Lower lobe of right lung (tissue), 2 donors: ENCODE data around the gene WNT4. TPM values are rescaled to one million over a fixed set of nuclear protein-coding genes. Genes with fewer than 3 reads are reported as not detected.

ENCODE experiments used
- ATAC-seq, 2 donors: fragments of 200-7000 bp; cut with Tn5 transposase; one replicate each; pipeline ENCODE4 v1.9.1; 2020 to 2022; ENCODE audit warnings: mild to moderate bottlenecking in 2 of 2, moderate library complexity in 2 of 2
- DNase-seq: peaks from one replicate; pipeline ENCODE4 v3.0.0-alpha.2; 2020
- H3K27ac ChIP-seq: fragments of 200-600 bp; one replicate; pipeline ENCODE4 v1.8.0; 2022
- H3K27me3 ChIP-seq: fragments of 200-600 bp; one replicate; pipeline ENCODE4 v1.8.0; 2022; ENCODE audit warnings: low read depth
- H3K36me3 ChIP-seq: fragments of 200-600 bp; one replicate; pipeline ENCODE4 v1.8.0; 2022; ENCODE audit warnings: mild to moderate bottlenecking
- H3K4me1 ChIP-seq: fragments of 200-600 bp; one replicate; pipeline ENCODE4 v1.8.0; 2022
- H3K4me3 ChIP-seq: fragments of 200-600 bp; one replicate; pipeline ENCODE4 v1.8.0; 2022; ENCODE audit warnings: mild to moderate bottlenecking
- H3K9me3 ChIP-seq: fragments of 200-600 bp; one replicate; pipeline ENCODE4 v1.8.0; 2022
- intact Hi-C: fragments of 100-400 bp; cut with DNase I; formaldehyde crosslinking; loops from one replicate; pipeline ENCODE4 v1.11.0; 2022
- total RNA-seq: library from RNA; stranded (reverse); fragmentation: NEBNext Ultra II Directional; extraction: Animal tissue kit (Norgen Biotek cat#: 25700); gene quantifications from one replicate; pipeline ENCODE4 v1.2.1, GENCODE V29; 2021
- TF ChIP-seq, protein P1 (sequence below): fragments of 200-600 bp; IDR thresholded peaks from one replicate; pipeline ENCODE4 v1.8.0; 2022; ENCODE audit warnings: antibody characterized with exemption, mild to moderate bottlenecking
- donor health status: DM: no; HTN: yes; CAD: no; lungs with severe emphysema.

The WNT4 gene
- total RNA-seq, 1 donor from 2014 or later, result 3.8 TPM

- H3K27me3 ChIP-seq, result peaks cover under 1% of the 10 kb centered on the region
- H3K4me3 ChIP-seq, result no peak overlapping the region
- no peaks in the 10 kb centered on the region for H3K4me1 ChIP-seq
- ATAC-seq (no peak), DNase-seq (no peak)
- intact Hi-C loops, result no loop called here
- H3K36me3 ChIP-seq, result no peaks in the 10 kb centered on the region
- TF ChIP-seq, protein P1, sequence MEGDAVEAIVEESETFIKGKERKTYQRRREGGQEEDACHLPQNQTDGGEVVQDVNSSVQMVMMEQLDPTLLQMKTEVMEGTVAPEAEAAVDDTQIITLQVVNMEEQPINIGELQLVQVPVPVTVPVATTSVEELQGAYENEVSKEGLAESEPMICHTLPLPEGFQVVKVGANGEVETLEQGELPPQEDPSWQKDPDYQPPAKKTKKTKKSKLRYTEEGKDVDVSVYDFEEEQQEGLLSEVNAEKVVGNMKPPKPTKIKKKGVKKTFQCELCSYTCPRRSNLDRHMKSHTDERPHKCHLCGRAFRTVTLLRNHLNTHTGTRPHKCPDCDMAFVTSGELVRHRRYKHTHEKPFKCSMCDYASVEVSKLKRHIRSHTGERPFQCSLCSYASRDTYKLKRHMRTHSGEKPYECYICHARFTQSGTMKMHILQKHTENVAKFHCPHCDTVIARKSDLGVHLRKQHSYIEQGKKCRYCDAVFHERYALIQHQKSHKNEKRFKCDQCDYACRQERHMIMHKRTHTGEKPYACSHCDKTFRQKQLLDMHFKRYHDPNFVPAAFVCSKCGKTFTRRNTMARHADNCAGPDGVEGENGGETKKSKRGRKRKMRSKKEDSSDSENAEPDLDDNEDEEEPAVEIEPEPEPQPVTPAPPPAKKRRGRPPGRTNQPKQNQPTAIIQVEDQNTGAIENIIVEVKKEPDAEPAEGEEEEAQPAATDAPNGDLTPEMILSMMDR, result no peak
- no peaks in the 10 kb centered on the region for H3K9me3 ChIP-seq
- H3K27ac ChIP-seq, result no peak overlapping the region
Observed at GRCh38 chr1:22179197-22179803, 36.4 kb upstream of the WNT4 start.

- intact Hi-C loops, result no loop called here
Observed at GRCh38 chr1:22177354-22178003, 34.6 kb upstream of the WNT4 start.

DNA sequence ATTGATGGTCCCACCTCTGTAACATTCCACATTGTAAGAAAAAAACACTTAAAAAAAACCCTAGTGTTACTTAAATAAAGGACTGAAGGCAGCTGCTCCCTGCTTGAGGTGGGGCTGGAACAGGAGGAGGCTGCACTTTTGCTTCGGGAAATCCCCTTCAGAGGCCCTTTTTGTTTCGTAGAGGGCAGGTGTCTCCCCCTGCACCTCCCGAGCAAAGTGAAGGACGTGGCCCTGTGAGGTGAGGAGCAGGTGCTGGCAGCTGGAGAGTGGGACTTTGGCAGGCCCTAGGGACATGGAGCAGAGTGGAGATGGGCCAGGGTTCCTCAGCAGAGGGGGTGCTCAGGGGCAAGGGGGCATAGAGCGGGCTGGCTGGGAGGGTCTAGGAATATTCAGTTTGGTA is 33.4 kb upstream of the WNT4 start:
- Histone ChIP-seq H3K27me3 (no peaks in the 10 kb centered on the region), H3K9me3 (no peaks in the 10 kb centered on the region), H3K4me3 (no peak overlapping the region), H3K27ac (no peak overlapping the region), H3K4me1 (no peaks in the 10 kb centered on the region), H3K36me3 (no peaks in the 10 kb centered on the region)
- no peak for DNase-seq
- ATAC-seq, result peak in 1 of 2 donors; percentile 26
- TF ChIP-seq, protein P1, result no peak
- intact Hi-C loops, result no loop called here

More at GRCh38 chr1:22177354-22178003, 34.6 kb upstream of the WNT4 start:
- Histone ChIP-seq H3K27ac (no peak overlapping the region), H3K4me1 (no peaks in the 10 kb centered on the region), H3K9me3 (no peaks in the 10 kb centered on the region), H3K4me3 (no peak overlapping the region), H3K36me3 (no peaks in the 10 kb centered on the region), H3K27me3 (no peaks in the 10 kb centered on the region)
- TF ChIP-seq, protein P1, result no peak
- DNase-seq, result no peak
- ATAC-seq, result no peak

DNA sequence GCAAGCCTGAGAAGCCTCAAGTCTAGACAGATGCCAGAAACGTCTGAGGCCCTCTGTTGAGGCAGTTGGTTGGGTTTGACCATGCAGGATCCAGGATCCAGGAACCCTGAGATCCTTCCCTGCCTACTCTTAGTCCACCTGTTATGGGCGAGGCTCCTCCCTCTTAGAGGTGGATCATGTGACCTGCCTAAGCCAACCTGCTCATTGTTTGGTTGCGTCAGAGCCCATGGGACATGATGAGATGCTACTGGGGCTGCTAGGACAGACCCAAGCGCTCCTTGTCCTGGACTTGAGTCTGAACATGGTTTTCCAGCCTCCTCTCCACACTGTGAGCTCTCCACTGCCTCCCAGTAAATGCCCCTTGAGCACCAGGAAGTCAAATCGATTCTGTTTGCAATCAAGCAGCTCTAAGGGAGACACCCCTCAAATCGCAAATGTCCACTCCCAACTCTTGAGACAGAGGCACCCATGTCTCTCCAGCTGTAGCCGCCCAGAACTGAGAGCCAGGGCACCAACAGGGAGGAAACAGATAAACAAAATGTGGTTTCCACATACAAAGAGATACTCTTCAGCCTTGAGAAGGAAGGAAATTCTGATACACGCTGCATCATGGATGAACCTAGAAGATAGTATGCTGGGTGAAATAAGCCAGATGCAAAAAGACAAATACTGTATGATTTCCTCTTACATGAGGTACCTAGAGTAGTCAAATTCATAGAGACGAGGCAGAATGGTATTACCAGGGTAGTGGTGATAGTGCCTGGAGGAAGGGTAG is 31.7 kb upstream of the WNT4 start:
- intact Hi-C loops, result no loop called here
- no peaks in the 10 kb centered on the region for H3K27me3 ChIP-seq
- H3K36me3 ChIP-seq, result no peaks in the 10 kb centered on the region
- H3K4me3 ChIP-seq, result no peak overlapping the region
- DNase-seq, result no peak
- no peak overlapping the region for H3K27ac ChIP-seq
- no peaks in the 10 kb centered on the region for H3K4me1 ChIP-seq
- TF ChIP-seq, protein P1, result no peak
- ATAC-seq, result no peak
- H3K9me3 ChIP-seq, result no peaks in the 10 kb centered on the region

DNA sequence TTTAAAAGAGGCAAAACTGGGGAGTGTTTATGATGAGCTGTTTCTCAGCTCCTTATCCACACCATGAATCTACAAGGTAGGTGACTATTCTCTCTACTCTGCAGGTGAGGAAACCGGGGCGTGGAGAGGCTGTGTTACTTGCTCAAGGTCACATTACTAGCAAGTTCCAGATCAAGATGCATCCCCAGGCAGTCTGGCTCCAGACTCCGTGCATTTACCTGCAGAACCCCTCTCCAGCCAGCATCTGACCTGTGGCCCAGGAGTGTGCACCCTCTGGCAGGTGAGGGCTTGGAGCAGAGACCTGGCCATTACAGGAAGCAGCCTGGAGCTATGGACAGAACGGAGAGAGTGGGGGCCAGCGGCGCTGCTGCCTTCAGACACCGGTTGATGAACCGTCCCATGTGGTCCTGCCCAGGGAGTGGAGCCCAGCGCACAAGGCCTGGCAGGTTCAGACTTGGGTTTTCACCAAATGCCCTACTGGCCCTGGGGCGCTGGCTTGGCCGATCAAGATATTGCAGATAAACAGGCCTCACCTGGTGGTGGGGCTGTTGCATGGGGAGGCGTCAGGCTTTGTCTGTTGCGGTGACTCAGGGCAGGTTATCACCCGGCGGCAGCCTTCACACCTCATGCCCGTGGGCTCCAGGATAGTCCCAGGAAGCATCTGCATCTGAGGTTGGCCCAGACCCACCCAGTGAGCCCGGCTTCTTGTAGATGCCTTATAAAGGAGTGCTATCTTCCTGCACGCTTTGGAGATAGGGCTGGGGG is 29.2 kb upstream of the WNT4 start:
- Histone ChIP-seq H3K36me3 (no peaks in the 10 kb centered on the region), H3K4me1 (no peaks in the 10 kb centered on the region), H3K27me3 (no peaks in the 10 kb centered on the region), H3K9me3 (no peaks in the 10 kb centered on the region), H3K4me3 (no peak overlapping the region), H3K27ac (no peak overlapping the region)
- DNase-seq (no peak), ATAC-seq (no peak)
- intact Hi-C loops, result no loop called here
- TF ChIP-seq, protein P1, result no peak
